ENCODE measurements around the gene TMEM69. TPM values are rescaled to one million over a fixed set of nuclear protein-coding genes. Genes with fewer than 3 reads are reported as not detected.

Gene TMEM69
- total and polyA plus RNA-seq, 7 experiments from 2014 or later, result 12.7 to 65.2 (median 22.1) TPM

GRCh38 chr1:45666836-45667235, 21.1 kb upstream of the TMEM69 start:
- H3K4me3 Mint-ChIP-seq, result peak overlapping the region in 1 of 10 donors; percentile 24
- DNase-seq (no peak), ATAC-seq (no peak)
- no peaks in the 10 kb centered on the region for H3K9me3 ChIP-seq (ENCODE audit: control insufficient read depth in 2 of 3, low read length in 3 of 3)
- POLR2A ChIA-PET, result no interaction called here
- peaks cover 0 to 13% (median 5%) of the 10 kb centered on the region in 5 donors for H3K36me3 Mint-ChIP-seq
- no peak overlapping the region for H3K27ac ChIP-seq (ENCODE audit: low read depth, low read length)
- H3K27me3 ChIP-seq (ENCODE audit: control insufficient read depth in 2 of 2, insufficient read depth in 2 of 2, low read length in 2 of 2), result no peaks in the 10 kb centered on the region
- no peaks in the 10 kb centered on the region for H3K9me3 Mint-ChIP-seq
- peaks cover 23 to 76% (median 59%) of the 10 kb centered on the region in 7 donors for H3K4me1 Mint-ChIP-seq
- H3K4me3 ChIP-seq (ENCODE audit: low read length), result no peak overlapping the region
- H3K27me3 Mint-ChIP-seq, result no peaks in the 10 kb centered on the region
- H3K4me1 ChIP-seq (ENCODE audit: control insufficient read depth in 2 of 2, insufficient read depth in 2 of 2, low read length in 2 of 2), result no peaks in the 10 kb centered on the region
- CTCF ChIA-PET, result no interaction called here
- intact Hi-C loops (cut with micrococcal nuclease), result no loop called here
- peaks cover 0 to 5% (median 0%) of the 10 kb centered on the region in 3 experiments for H3K36me3 ChIP-seq (ENCODE audit: control insufficient read depth in 2 of 3, insufficient read depth in 3 of 3, low read length in 3 of 3)
- H3K27ac Mint-ChIP-seq, result peak overlapping the region in 3 of 9 donors; percentile 14 to 51 (median 34)

- peak overlapping the region in 3 of 10 donors; percentile 12 to 43 (median 29) for H3K4me3 Mint-ChIP-seq
- POLR2A ChIA-PET, result no interaction called here
These were observed 20.5 kb upstream of the TMEM69 start for GRCh38 chr1:45667321-45668111.

GRCh38 chr1:45668526-45668925, 19.5 kb upstream of the TMEM69 start:
- ChIA-PET CTCF (no interaction called here), POLR2A (no interaction called here)
- DNase-seq, result no peak
- Mint-ChIP-seq H3K36me3 (peaks cover 0 to 22% (median 7%) of the 10 kb centered on the region in 5 donors), H3K4me3 (no peak overlapping the region), H3K9me3 (no peaks in the 10 kb centered on the region), H3K4me1 (peaks cover 24 to 78% (median 63%) of the 10 kb centered on the region in 7 donors), H3K27me3 (no peaks in the 10 kb centered on the region), H3K27ac (peak overlapping the region in 1 of 9 donors; percentile 56)
- Histone ChIP-seq H3K27ac (ENCODE audit: low read depth, low read length) (no peak overlapping the region), H3K4me1 (ENCODE audit: control insufficient read depth in 2 of 2, insufficient read depth in 2 of 2, low read length in 2 of 2) (peaks cover 7 to 11% of the 10 kb centered on the region in 2 donors), H3K9me3 (ENCODE audit: control insufficient read depth in 2 of 3, low read length in 3 of 3) (no peaks in the 10 kb centered on the region), H3K4me3 (ENCODE audit: low read length) (no peak overlapping the region), H3K27me3 (ENCODE audit: control insufficient read depth in 2 of 2, insufficient read depth in 2 of 2, low read length in 2 of 2) (no peaks in the 10 kb centered on the region), H3K36me3 (ENCODE audit: control insufficient read depth in 2 of 3, insufficient read depth in 3 of 3, low read length in 3 of 3) (no peaks in the 10 kb centered on the region)
- intact Hi-C loops (cut with micrococcal nuclease), result no loop called here
- no peak for ATAC-seq

More at GRCh38 chr1:45667321-45668111, 20.5 kb upstream of the TMEM69 start:
- intact Hi-C loops (cut with micrococcal nuclease), result no loop called here
- Histone ChIP-seq H3K27me3 (ENCODE audit: control insufficient read depth in 2 of 2, insufficient read depth in 2 of 2, low read length in 2 of 2) (no peaks in the 10 kb centered on the region), H3K4me1 (ENCODE audit: control insufficient read depth in 2 of 2, insufficient read depth in 2 of 2, low read length in 2 of 2) (peaks cover 0 to 6% of the 10 kb centered on the region in 2 donors), H3K9me3 (ENCODE audit: control insufficient read depth in 2 of 3, low read length in 3 of 3) (no peaks in the 10 kb centered on the region), H3K27ac (ENCODE audit: low read depth, low read length) (no peak overlapping the region), H3K36me3 (ENCODE audit: control insufficient read depth in 2 of 3, insufficient read depth in 3 of 3, low read length in 3 of 3) (peaks cover 0 to under 1% (median 0%) of the 10 kb centered on the region in 3 experiments), H3K4me3 (ENCODE audit: low read length) (no peak overlapping the region)
- Mint-ChIP-seq H3K36me3 (peaks cover 0 to 15% (median 5%) of the 10 kb centered on the region in 5 donors), H3K9me3 (no peaks in the 10 kb centered on the region), H3K27ac (peak overlapping the region in 5 of 9 donors; percentile 19 to 83 (median 26)), H3K27me3 (no peaks in the 10 kb centered on the region), H3K4me1 (peaks cover 23 to 78% (median 59%) of the 10 kb centered on the region in 7 donors)
- no peak for ATAC-seq
- CTCF ChIA-PET, result no interaction called here
- no peak for DNase-seq

- Mint-ChIP-seq H3K4me3 (no peak overlapping the region), H3K4me1 (peaks cover 24 to 85% (median 70%) of the 10 kb centered on the region in 7 donors), H3K9me3 (no peaks in the 10 kb centered on the region), H3K27me3 (no peaks in the 10 kb centered on the region), H3K27ac (peak overlapping the region in 2 of 9 donors; percentile 33 to 56), H3K36me3 (peaks cover 0 to 22% (median 7%) of the 10 kb centered on the region in 5 donors)
- ATAC-seq (no peak), DNase-seq (no peak)
- Histone ChIP-seq H3K27ac (ENCODE audit: low read depth, low read length) (no peak overlapping the region), H3K36me3 (ENCODE audit: control insufficient read depth in 2 of 3, insufficient read depth in 3 of 3, low read length in 3 of 3) (no peaks in the 10 kb centered on the region), H3K27me3 (ENCODE audit: control insufficient read depth in 2 of 2, insufficient read depth in 2 of 2, low read length in 2 of 2) (no peaks in the 10 kb centered on the region), H3K9me3 (ENCODE audit: control insufficient read depth in 2 of 3, low read length in 3 of 3) (no peaks in the 10 kb centered on the region), H3K4me1 (ENCODE audit: control insufficient read depth in 2 of 2, insufficient read depth in 2 of 2, low read length in 2 of 2) (peaks cover 7 to 11% of the 10 kb centered on the region in 2 donors), H3K4me3 (ENCODE audit: low read length) (no peak overlapping the region)
- CTCF ChIA-PET, result no interaction called here
- POLR2A ChIA-PET, result no interaction called here
- intact Hi-C loops (cut with micrococcal nuclease), result no loop called here
These were observed 18.6 kb upstream of the TMEM69 start for GRCh38 chr1:45669379-45669778.

- Mint-ChIP-seq H3K27ac (peak overlapping the region in 2 of 9 donors; percentile 13 to 48), H3K4me3 (peak overlapping the region in 2 of 10 donors; percentile 11 to 40), H3K9me3 (no peaks in the 10 kb centered on the region), H3K36me3 (peaks cover 0 to 24% (median 10%) of the 10 kb centered on the region in 5 donors), H3K27me3 (no peaks in the 10 kb centered on the region), H3K4me1 (peaks cover 24 to 90% (median 75%) of the 10 kb centered on the region in 7 donors)
- peaks cover 7 to 11% of the 10 kb centered on the region in 2 donors for H3K4me1 ChIP-seq (ENCODE audit: control insufficient read depth in 2 of 2, insufficient read depth in 2 of 2, low read length in 2 of 2)
- no peaks in the 10 kb centered on the region for H3K9me3 ChIP-seq (ENCODE audit: control insufficient read depth in 2 of 3, low read length in 3 of 3)
- ChIA-PET CTCF (no interaction called here), POLR2A (interaction anchor here (3.7 kb wide), 1 partner anchor 16 kb away, joined by 18 read pairs; the partner anchor contains the start of gene GPBP1L1)
- H3K27me3 ChIP-seq (ENCODE audit: control insufficient read depth in 2 of 2, insufficient read depth in 2 of 2, low read length in 2 of 2), result no peaks in the 10 kb centered on the region
- DNase-seq (no peak), ATAC-seq (no peak)
- H3K27ac ChIP-seq (ENCODE audit: low read depth, low read length), result no peak overlapping the region
- intact Hi-C loops (cut with micrococcal nuclease), result no loop called here
- no peaks in the 10 kb centered on the region for H3K36me3 ChIP-seq (ENCODE audit: control insufficient read depth in 2 of 3, insufficient read depth in 3 of 3, low read length in 3 of 3)
- no peak overlapping the region for H3K4me3 ChIP-seq (ENCODE audit: low read length)
These were observed 17.9 kb upstream of the TMEM69 start for GRCh38 chr1:45669859-45670655.

GRCh38 chr1:45673956-45674355, 14.0 kb upstream of the TMEM69 start:
- peaks cover 19 to 26% of the 10 kb centered on the region in 2 donors for H3K4me1 ChIP-seq (ENCODE audit: control insufficient read depth in 2 of 2, insufficient read depth in 2 of 2, low read length in 2 of 2)
- H3K27ac ChIP-seq (ENCODE audit: low read depth, low read length), result no peak overlapping the region
- ChIA-PET POLR2A (interaction anchor here (1.9 kb wide), 1 partner anchor 10 kb away, joined by 7 read pairs; no protein-coding TSS in a partner anchor), CTCF (no interaction called here)
- H3K27me3 ChIP-seq (ENCODE audit: control insufficient read depth in 2 of 2, insufficient read depth in 2 of 2, low read length in 2 of 2), result no peaks in the 10 kb centered on the region
- DNase-seq (no peak), ATAC-seq (no peak)
- intact Hi-C loops (cut with micrococcal nuclease), result no loop called here
- Mint-ChIP-seq H3K4me1 (peaks cover 24 to 92% (median 79%) of the 10 kb centered on the region in 7 donors), H3K36me3 (peaks cover 0 to 16% (median 7%) of the 10 kb centered on the region in 5 donors), H3K27me3 (no peaks in the 10 kb centered on the region), H3K4me3 (peak overlapping the region in 2 of 10 donors; percentile 22 to 34), H3K9me3 (no peaks in the 10 kb centered on the region), H3K27ac (peak overlapping the region in 2 of 9 donors; percentile 12 to 31)
- H3K36me3 ChIP-seq (ENCODE audit: control insufficient read depth in 2 of 3, insufficient read depth in 3 of 3, low read length in 3 of 3), result no peaks in the 10 kb centered on the region
- no peaks in the 10 kb centered on the region for H3K9me3 ChIP-seq (ENCODE audit: control insufficient read depth in 2 of 3, low read length in 3 of 3)
- no peak overlapping the region for H3K4me3 ChIP-seq (ENCODE audit: low read length)
